ENCODE data around the gene METTL26. TPM values are rescaled to one million over a fixed set of nuclear protein-coding genes. Genes with fewer than 3 reads are reported as not detected.

METTL26 gene
- total and polyA plus RNA-seq, 2 of the 8 experiments (the other 6 are each of a cell fraction or from before 2014, with no cell fraction given): 100 to 186 TPM

GRCh38 chr16:595094-595528, 41.0 kb downstream of the METTL26 start:
- Histone ChIP-seq H3K27me3 (replicated peaks in 1 of 4; ENCODE audit: control insufficient read depth in 3 of 4, extremely low read depth in 1 of 4, insufficient read depth in 3 of 4, low read length in 3 of 4) (peaks cover 0 to 21% (median 12%) of the 10 kb centered on the region in 4 experiments; a peak in 5 of 7 replicates), H3K36me3 (ENCODE audit: control insufficient read depth in 2 of 4, insufficient read depth in 4 of 4, low read length in 3 of 4) (peaks cover 0 to 3% (median under 1%) of the 10 kb centered on the region in 4 experiments; a peak in 2 of 8 replicates), H4K20me1 (replicated peaks in 1 of 2; ENCODE audit: control insufficient read depth in 1 of 2, insufficient read depth in 2 of 2, low read length in 2 of 2) (peaks cover 24 to 38% of the 10 kb centered on the region in 2 experiments), H3K79me1 (ENCODE audit: low read depth, low read length) (peaks cover 18% of the 10 kb centered on the region; the same call in 1 of the 2 replicates), H3K14ac (ENCODE audit: insufficient read length) (no peak overlapping the region), H2BK12ac (ENCODE audit: low read depth, low read length) (no peak overlapping the region), H3K27ac (ENCODE audit: low read depth, low read length) (no peak overlapping the region), H2BK15ac (ENCODE audit: low read length) (no peak overlapping the region), H3K4me3 (ENCODE audit: extremely low read depth in 1 of 4, insufficient read depth in 2 of 4, low read depth in 3 of 4, low read length in 4 of 4) (no peak overlapping the region), H3K4me2 (ENCODE audit: insufficient read depth in 1 of 2, low read depth in 2 of 2, low read length in 2 of 2) (no peak overlapping the region), H3K4ac (replicated peaks; ENCODE audit: insufficient read length, low read depth, low read length) (no peak overlapping the region), H2BK120ac (replicated peaks; ENCODE audit: low read depth, low read length) (no peak overlapping the region), H2BK20ac (ENCODE audit: low read length) (no peak overlapping the region), H2AFZ (ENCODE audit: low read length) (no peak overlapping the region), H3K79me2 (ENCODE audit: control insufficient read depth in 1 of 2, insufficient read depth in 2 of 2, low read length in 2 of 2) (peaks cover 0 to 16% of the 10 kb centered on the region in 2 experiments; a peak in 3 of 4 replicates), H3K4me1 (replicated peaks in 1 of 4; ENCODE audit: control insufficient read depth in 3 of 4, insufficient read depth in 4 of 4, low read length in 3 of 4) (peaks cover 0 to 8% (median 4%) of the 10 kb centered on the region in 4 experiments; a peak in 4 of 7 replicates), H2BK5ac (ENCODE audit: low read depth, low read length) (no peak overlapping the region), H3K18ac (ENCODE audit: extremely low read depth, low read length) (no peak overlapping the region), H3K9ac (replicated peaks in 1 of 4; ENCODE audit: extremely low read depth in 1 of 4, low read depth in 3 of 4, low read length in 3 of 4) (no peak overlapping the region), H3K23ac (ENCODE audit: insufficient read length) (no peak overlapping the region), H2AK5ac (ENCODE audit: low read depth, low read length) (no peak overlapping the region), H4K5ac (ENCODE audit: insufficient read length, low read depth, low read length) (no peak overlapping the region), H4K91ac (replicated peaks; ENCODE audit: insufficient read length, low read length) (no peak overlapping the region), H3K23me2 (ENCODE audit: low read depth, low read length) (peaks cover 7% of the 10 kb centered on the region), H3K56ac (replicated peaks; ENCODE audit: insufficient read length, low read depth, low read length) (no peak overlapping the region), H4K8ac (ENCODE audit: extremely low read depth, insufficient read depth, low read length) (no peak overlapping the region), H3K9me3 (ENCODE audit: insufficient read depth in 2 of 2, low read depth in 1 of 2, low read length in 1 of 2) (peaks cover 0 to 4% of the 10 kb centered on the region in 2 experiments; a peak in 1 of 4 replicates)
- CTCF ChIA-PET (ENCODE audit: partially characterized antibody): interaction anchor here (1.3 to 4.2 kb wide), 4 partner anchors 10 to 48 kb away, joined by 3 to 22 read pairs (median 6); no protein-coding TSS in a partner anchor
- POLR2A ChIA-PET (ENCODE audit: partially characterized antibody): interaction anchor here (1.6 to 2.6 kb wide), 2 partner anchors 9 to 16 kb away, joined by 3 to 8 read pairs; no protein-coding TSS in a partner anchor
- WGBS, 2 experiments (ENCODE audit: extremely low coverage in 1 of 2, insufficient coverage in 1 of 2, insufficient read length in 1 of 2, insufficient replicate concordance in 2 of 2, low coverage in 1 of 2, low lambda C conversion rate in 2 of 2, missing lambda C conversion rate in 1 of 2): 86% methylated on average over 14 of the region's 18 CpGs; no CpG with 5 or more reads in 1 of the 2 experiments
- DNase-seq (ENCODE audit: low read depth in 1 of 2, low spot score in 2 of 2): no peak
- TF ChIP-seq SIRT6 (IDR thresholded peaks at IDR 0.05; ENCODE audit: low read length): no peak
- no peak for TF ChIP-seq TAF7 (optimal IDR thresholded peaks at IDR 0.05; ENCODE audit: borderline replicate concordance, low read depth, low read length)
- FAIRE-seq: no peak

All from H1 (cell line).